ENCODE results near the gene GCN1.

GRCh38 chr12:120089105-120089504 lies 105.4 kb downstream of the GCN1 start:
- TF ChIP-seq POLR2A (IDR thresholded peaks at IDR 0.05; ENCODE audit: extremely low read depth, insufficient read length) (no peak), MYC (IDR thresholded peaks at IDR 0.05; ENCODE audit: low read depth, low read length) (no peak)
- TF ChIP-seq, protein P1, sequence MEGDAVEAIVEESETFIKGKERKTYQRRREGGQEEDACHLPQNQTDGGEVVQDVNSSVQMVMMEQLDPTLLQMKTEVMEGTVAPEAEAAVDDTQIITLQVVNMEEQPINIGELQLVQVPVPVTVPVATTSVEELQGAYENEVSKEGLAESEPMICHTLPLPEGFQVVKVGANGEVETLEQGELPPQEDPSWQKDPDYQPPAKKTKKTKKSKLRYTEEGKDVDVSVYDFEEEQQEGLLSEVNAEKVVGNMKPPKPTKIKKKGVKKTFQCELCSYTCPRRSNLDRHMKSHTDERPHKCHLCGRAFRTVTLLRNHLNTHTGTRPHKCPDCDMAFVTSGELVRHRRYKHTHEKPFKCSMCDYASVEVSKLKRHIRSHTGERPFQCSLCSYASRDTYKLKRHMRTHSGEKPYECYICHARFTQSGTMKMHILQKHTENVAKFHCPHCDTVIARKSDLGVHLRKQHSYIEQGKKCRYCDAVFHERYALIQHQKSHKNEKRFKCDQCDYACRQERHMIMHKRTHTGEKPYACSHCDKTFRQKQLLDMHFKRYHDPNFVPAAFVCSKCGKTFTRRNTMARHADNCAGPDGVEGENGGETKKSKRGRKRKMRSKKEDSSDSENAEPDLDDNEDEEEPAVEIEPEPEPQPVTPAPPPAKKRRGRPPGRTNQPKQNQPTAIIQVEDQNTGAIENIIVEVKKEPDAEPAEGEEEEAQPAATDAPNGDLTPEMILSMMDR (IDR thresholded peaks at IDR 0.05; ENCODE audit: low read depth, low read length): no peak
- TF ChIP-seq, protein P2, sequence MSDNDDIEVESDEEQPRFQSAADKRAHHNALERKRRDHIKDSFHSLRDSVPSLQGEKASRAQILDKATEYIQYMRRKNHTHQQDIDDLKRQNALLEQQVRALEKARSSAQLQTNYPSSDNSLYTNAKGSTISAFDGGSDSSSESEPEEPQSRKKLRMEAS (IDR thresholded peaks at IDR 0.05; ENCODE audit: low read depth, low read length): no peak

All from NB4 (cell line).